HG02678 (cell line): Measurements from ENCODE around the gene ISCU.

Source experiments
- ATAC-seq: cut with Tn5 transposase; IDR thresholded peaks from one replicate; pipeline ENCODE4 v1.9.1; 2021; ENCODE audit warnings: mild to moderate bottlenecking, moderate library complexity; ENCODE audit not compliant: unreplicated experiment

The ISCU gene

GRCh38 chr12:108602209-108602705 is 39.9 kb downstream of the ISCU start:
- ATAC-seq, result no peak

DNA sequence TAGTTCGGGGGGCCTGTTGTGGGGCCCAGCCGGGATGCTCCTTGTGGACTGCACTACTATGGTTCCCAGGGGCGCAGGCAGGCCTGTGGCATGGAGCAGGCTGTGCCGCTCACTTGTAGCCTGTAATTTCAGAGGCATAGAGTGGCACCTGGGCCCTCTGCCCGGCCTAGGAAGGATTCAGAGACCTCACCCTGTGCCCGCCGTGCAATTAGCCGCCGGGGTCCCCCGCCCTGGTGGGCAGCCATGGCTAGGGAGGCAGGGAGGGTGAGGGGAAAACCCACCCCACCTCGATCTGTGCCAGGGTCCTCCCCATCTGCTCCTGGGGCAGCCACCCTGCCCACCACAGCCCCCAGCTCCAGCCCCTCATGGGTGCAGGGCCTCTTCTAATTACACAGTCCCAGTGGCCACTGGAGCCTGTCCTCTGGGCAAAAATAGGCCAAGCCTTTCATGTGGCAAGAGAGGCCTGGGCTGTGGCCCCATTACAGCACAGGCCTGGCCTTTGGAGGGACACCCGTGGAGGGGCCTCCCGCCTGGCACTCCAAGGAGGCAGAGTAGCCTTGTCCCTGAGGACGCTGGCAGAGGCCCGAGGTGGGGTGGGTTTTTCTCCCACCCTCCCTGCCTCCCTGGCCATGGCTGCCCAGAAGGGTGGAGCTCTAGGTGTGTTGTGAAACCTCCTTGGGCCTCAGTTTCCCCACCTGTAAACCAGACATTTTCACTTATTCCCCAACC is 40.7 kb downstream of the ISCU start:
- no peak for ATAC-seq

DNA sequence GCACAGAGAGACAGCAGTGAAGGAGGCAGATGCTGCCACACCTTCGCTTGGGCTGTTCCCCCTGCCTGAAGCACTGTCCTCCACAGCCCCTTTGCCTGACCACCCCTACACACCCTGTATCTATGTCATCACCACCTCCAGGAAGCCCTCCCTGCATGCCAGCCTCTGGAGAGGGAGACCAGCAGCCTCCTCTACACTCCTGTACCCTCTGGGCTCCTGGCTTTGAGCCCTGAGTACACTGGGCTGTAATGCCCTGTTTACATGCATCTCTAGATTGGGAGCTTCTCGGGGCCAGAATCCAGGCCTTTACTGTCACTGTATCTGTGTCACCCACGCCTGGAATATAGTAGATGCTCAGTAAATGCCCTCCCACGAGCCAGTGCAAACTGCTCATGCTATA is 41.3 kb downstream of the ISCU start:
- ATAC-seq, result no peak

- no peak for ATAC-seq
Measured at GRCh38 chr12:108604208-108604941, 42.0 kb downstream of the ISCU start.

DNA sequence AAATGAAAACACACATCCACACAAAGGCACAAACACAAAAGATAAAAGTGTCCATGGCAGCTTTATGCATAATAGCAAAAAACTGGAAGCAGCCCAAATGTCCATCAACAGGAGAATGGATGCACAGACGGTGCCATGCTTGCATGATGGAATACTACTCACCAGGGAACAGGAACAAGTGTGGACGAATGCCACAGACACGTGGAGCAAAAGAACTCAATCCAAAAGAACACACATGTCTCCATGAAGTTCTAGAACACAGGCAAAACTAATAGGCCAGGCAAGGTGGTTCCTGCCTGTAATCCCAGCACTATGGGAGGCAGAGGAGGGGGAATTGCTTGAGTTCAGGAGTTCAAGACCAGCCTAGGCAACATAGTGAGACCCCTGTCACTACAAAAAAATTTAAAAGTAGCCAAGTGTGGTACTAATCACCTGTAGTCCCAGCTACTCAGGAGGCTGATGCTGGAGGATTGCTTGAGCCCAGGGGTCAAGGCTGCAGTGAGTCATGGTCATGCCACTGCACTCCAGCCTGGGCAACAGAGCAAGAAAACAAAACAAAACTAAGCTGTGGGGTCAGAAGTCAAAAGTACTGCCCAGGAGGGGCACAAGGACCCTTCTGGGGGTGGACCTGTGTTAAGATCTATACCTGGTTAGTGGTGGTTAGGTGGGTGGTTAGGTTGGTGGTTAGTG is 42.7 kb downstream of the ISCU start:
- no peak for ATAC-seq

- no peak for ATAC-seq
Measured at GRCh38 chr12:108605690-108606406, 43.5 kb downstream of the ISCU start.

- no peak for ATAC-seq
Measured at GRCh38 chr12:108606492-108606891, 44.1 kb downstream of the ISCU start.

GRCh38 chr12:108607981-108608600 is 45.7 kb downstream of the ISCU start:
- no peak for ATAC-seq

- ATAC-seq, result no peak
Measured at GRCh38 chr12:108608616-108609015, 46.2 kb downstream of the ISCU start.

DNA sequence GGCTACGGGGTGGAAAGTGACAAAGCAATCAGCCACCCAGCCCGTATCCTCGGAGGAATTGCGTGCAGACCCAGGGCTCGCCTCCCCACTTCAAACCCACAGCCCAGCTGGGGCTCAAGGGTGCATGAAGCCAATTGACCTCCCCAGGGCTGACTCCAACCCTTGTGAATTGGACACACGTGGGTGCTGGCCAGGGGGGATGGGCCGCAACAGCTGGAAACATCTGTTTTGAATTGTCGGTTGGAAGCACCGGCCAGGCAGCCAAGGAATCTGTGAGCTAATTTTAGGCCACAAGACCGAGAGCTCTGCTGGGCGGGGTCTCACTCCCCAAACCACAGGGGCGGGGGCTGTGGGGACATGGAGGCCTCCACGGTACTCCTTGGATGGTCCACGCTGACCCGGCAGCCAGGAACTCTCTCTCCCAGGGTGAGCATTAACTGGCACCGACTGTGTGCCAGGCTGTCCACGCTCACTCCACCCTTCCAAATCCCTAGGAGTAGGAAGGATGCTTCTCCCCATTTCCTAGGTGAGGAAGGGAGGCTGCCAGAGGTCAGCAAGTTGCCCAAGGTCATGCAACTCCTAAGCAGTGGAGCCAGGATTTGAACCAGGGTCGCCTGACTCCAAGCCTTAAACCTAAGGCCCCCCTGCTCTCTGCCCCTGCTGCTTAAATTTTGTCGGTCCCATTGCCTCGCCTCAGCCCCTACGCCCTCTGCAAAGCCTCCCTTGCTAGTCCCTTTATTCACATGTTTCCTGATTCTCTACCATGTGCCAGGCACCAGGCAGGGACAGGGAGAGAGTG is 47.3 kb downstream of the ISCU start:
- ATAC-seq, result no peak

DNA sequence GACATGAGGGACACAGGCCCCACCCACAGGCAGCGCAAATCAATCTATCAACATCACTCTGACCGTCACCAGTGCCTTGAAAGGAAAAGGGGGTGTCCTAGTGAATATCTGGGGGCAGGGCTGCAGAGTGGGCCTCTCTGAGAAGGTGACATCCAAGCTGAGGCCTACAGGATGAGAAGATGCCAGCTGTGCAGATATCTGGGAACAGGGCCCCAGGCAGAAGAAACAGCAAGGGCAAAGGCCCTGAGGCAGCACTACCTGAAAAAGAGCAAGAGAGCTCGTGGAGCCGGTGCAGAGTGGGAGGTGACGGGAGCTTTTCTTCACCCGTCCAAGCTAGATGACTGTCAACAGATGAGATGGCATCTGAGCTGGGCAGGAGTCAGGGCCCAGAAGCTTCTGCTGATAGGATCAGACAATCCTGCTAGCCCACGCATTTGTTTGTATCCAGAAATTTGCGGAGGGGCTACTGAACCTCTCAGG is 48.0 kb downstream of the ISCU start:
- no peak for ATAC-seq

DNA sequence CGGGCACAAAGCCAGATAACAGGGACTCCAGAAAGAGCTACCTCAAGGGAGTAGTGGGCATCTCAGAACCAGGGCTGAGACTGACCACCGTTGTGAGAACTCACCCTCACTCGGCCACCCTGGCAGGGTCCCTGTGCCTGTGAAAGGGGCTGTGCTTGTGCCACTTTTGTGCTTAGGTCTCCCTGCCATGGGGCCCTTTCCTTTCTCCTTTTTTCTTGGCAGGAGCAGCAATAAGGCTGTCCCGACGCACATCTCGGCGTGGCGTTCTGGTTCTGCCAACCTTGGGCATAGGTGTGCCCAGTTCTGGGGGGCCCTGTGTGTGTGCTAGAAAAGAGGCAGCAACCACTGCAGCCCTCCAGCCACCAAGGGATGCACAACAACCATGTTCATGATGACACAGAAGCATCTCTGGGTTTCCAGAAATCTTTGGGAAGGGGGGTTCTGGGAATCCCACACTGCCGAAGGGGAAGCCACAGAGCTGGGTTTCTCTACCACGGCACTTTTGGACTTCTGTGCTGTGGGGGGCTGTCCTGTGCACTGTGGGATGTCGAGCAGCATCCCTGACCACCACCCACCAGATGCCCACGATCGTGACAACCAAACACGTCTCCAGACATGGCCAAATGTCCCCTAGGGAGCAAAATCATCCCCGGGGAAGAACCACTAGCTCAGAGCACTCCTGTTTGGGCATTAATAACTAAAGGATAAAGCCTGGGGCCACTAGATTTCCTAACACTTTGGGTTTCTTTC is 48.6 kb downstream of the ISCU start:
- ATAC-seq, result no peak

GRCh38 chr12:108611884-108612415 is 49.6 kb downstream of the ISCU start:
- no peak for ATAC-seq

DNA sequence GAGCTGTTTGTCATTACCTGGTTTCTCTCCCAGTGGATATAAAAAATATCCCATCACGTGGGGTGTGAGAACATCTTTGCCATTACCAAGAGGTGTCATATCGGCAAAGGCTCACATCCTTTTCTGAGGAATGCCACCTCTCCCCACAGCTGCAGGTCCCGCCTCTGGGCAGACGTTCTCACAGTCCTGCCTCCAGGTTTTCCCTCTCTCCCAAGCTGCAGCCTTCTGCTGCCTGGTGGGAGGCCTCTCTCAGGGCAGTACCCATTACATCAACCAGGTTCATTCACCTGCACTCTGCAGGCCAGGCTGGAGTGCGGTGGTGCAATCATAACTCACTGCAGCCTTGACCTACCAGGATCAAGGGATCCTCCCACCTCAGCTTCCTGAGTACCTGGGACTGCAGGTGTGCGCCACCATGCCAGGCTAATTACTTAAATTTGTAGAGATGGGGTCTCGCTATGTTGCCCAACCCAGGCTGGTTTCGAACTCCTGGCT is 50.4 kb downstream of the ISCU start:
- no peak for ATAC-seq

- ATAC-seq, result no peak
Measured at GRCh38 chr12:108613548-108613947, 51.2 kb downstream of the ISCU start.

DNA sequence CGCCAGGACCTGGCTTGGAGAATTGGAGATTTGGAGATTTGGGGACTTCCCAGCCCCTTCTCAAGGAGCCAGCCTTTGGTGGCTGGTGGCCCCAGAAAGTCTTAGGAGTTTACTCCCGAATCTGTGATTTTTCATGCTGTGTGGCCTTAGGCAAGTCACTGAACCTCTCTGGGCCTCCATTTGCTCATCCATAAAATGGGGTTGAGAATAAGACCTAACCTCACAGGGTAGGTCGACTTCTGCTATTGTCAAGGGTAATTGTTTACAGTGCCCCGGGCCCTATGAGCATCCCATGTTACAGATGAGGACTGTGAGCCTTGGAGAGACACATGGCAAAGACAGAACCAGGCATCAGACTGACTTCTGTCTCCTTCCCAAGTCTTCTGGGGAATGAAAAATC is 51.6 kb downstream of the ISCU start:
- ATAC-seq, result no peak

GRCh38 chr12:108614639-108615038 is 52.2 kb downstream of the ISCU start:
- ATAC-seq, result no peak

DNA sequence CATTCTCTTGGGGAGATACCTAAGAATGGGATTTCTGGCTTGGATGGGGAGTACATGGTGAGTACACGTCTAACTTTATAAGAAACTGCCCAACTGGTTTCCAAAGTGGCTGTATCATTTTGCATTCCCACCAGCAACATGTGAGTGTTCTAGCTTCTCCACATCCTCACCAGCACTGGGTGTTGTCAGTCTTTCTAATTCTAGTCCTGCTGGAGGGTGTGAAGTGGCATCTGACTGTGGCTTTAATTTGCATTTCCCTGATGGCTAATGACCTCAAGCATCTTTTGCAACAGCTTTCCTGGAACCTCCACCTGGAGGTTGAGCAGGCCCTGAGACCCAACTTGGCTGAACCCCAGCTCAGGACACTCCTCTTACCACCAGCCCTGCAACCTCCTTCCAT is 53.5 kb downstream of the ISCU start:
- no peak for ATAC-seq

GRCh38 chr12:108616359-108616758 is 54.0 kb downstream of the ISCU start:
- no peak for ATAC-seq
